Panc1 (cell line): ENCODE data around the gene RXRG.

ENCODE experiments used
- CTCF ChIP-seq: fragments of 450-650 bp; IDR thresholded peaks from 2 replicates; pipeline ENCODE4 v1.5.1; 2017; ENCODE audit warnings: mild to moderate bottlenecking
- POLR2AphosphoS5 ChIP-seq: IDR thresholded peaks from 2 replicates; pipeline ENCODE4 v1.6.1; 2012; ENCODE audit warnings: mild to moderate bottlenecking, low read depth, low read length, moderate library complexity
- REST ChIP-seq, 2 experiments: IDR thresholded peaks; 2 replicates each; pipeline ENCODE4 v1.6.1; 2011 to 2012; ENCODE audit warnings: low read depth in 2 of 2, control low read depth in 1 of 2, low read length in 1 of 2, mild to moderate bottlenecking in 1 of 2, moderate library complexity in 1 of 2; ENCODE audit not compliant: insufficient read depth in 1 of 2
- TCF7L2 ChIP-seq: IDR thresholded peaks from 2 replicates; pipeline ENCODE4 v1.6.1; 2011; ENCODE audit warnings: mild to moderate bottlenecking, low read depth, low read length, inconsistent platforms

GRCh38 chr1:165353731-165354671 lies 90.9 kb downstream of the RXRG start:
- TF ChIP-seq CTCF (no peak), TCF7L2 (no peak), REST (IDR thresholded peaks at IDR 0.05; ENCODE audit: insufficient read depth in 1 of 2, low read depth in 2 of 2, low read length in 1 of 2) (no peak), POLR2AphosphoS5 (no peak)
